DND-41 (cell line): ENCODE measurements around the gene CTNNBL1.

Experiments
- ATAC-seq: fragments of 200-7000 bp; cut with Tn5 transposase; 3 replicates; pipeline ENCODE4 v1.9.1; 2021; ENCODE audit warnings: low read depth; ENCODE audit not compliant: insufficient read depth
- DNase-seq: peaks from one replicate; pipeline ENCODE4 v3.0.0-alpha.2; 2020
- H2AFZ ChIP-seq: 2 replicates; pipeline ENCODE4 v1.6.0; 2012; ENCODE audit warnings: low read depth, low read length
- H3K27ac ChIP-seq: 2 replicates; pipeline ENCODE4 v1.5.1; 2012; ENCODE audit warnings: low read length, inconsistent platforms
- H3K27me3 ChIP-seq: fragments of 200-600 bp; sonication (generic); 2 replicates; pipeline ENCODE4 v1.6.0; 2012; ENCODE audit warnings: low read length, mild to moderate bottlenecking, inconsistent platforms; ENCODE audit not compliant: insufficient read depth, poor library complexity
- H3K36me3 ChIP-seq: 2 replicates; pipeline ENCODE4 v1.5.1; 2012; ENCODE audit warnings: low read length, inconsistent platforms; ENCODE audit not compliant: insufficient read depth
- H3K4me1 ChIP-seq: 2 replicates; pipeline ENCODE4 v1.5.1; 2012; ENCODE audit warnings: mild to moderate bottlenecking, low read length; ENCODE audit not compliant: insufficient read depth
- H3K4me2 ChIP-seq: 2 replicates; pipeline ENCODE4 v1.6.0; 2012; ENCODE audit warnings: mild to moderate bottlenecking, moderate library complexity, low read length, inconsistent platforms; ENCODE audit not compliant: insufficient read depth
- H3K4me3 ChIP-seq, 2 experiments: fragments of 200-600 bp in 1 of 2; shearing (Covaris generic) in 1 of 2; 2 replicates each; pipeline ENCODE4 v1.5.1; 2012 to 2016; ENCODE audit warnings: inconsistent platforms in 2 of 2, low read length in 2 of 2, mild to moderate bottlenecking in 2 of 2, low read depth in 1 of 2, moderate library complexity in 1 of 2
- H3K79me2 ChIP-seq: 2 replicates; pipeline ENCODE4 v1.6.0; 2012; ENCODE audit warnings: low read length, inconsistent platforms; ENCODE audit not compliant: insufficient read depth
- H3K9ac ChIP-seq: 2 replicates; pipeline ENCODE4 v1.6.0; 2012; ENCODE audit warnings: low read depth, mild to moderate bottlenecking, inconsistent platforms, low read length, moderate library complexity
- H3K9me3 ChIP-seq: 2 replicates; pipeline ENCODE4 v1.5.1; 2012; ENCODE audit warnings: low read length, moderate library complexity, mild to moderate bottlenecking, inconsistent platforms; ENCODE audit not compliant: insufficient read depth, severe bottlenecking
- H4K20me1 ChIP-seq: 2 replicates; pipeline ENCODE4 v1.6.0; 2012; ENCODE audit warnings: low read length; ENCODE audit not compliant: insufficient read depth
- CTCF ChIP-seq: IDR thresholded peaks from 2 replicates; pipeline ENCODE4 v1.5.1; 2012; ENCODE audit warnings: borderline replicate concordance, low read length, moderate library complexity, mild to moderate bottlenecking; ENCODE audit not compliant: poor library complexity, severe bottlenecking; ENCODE audit errors: extremely low read depth
- EZH2 ChIP-seq: IDR thresholded peaks from 3 replicates; pipeline ENCODE4 v1.6.1; 2012; ENCODE audit warnings: borderline replicate concordance, low read depth, mild to moderate bottlenecking, moderate library complexity, low read length, inconsistent platforms; ENCODE audit not compliant: severe bottlenecking

The CTNNBL1 gene

GRCh38 chr20:37693635-37694626 is at the start of gene CTNNBL1:
TSS of gene CTNNBL1 (plus strand) at chr20:37694030. CDS start at chr20:37694123, 93 bp downstream.
- Histone ChIP-seq H4K20me1 (peaks cover 11% of the 10 kb centered on the region; the same call in 1 of the 2 replicates), H3K27ac (peak within 1 kb of the TSS; percentile 62)
- ATAC-seq, result peak; percentile 94

GRCh38 chr20:37644605-37645004 is 49.2 kb upstream of the CTNNBL1 start:
- no peak overlapping the region for H3K4me3 ChIP-seq
- TF ChIP-seq CTCF (no peak), EZH2 (no peak)
- no peak overlapping the region for H2AFZ ChIP-seq
- no peaks in the 10 kb centered on the region for H3K79me2 ChIP-seq
- no peaks in the 10 kb centered on the region for H3K4me1 ChIP-seq
- H4K20me1 ChIP-seq, result 0 out of 2 replicates have a peak, but pooled peaks cover 3% of the 10 kb centered on the region
- H3K9me3 ChIP-seq, result no peaks in the 10 kb centered on the region
- no peaks in the 10 kb centered on the region for H3K36me3 ChIP-seq
- no peak overlapping the region for H3K9ac ChIP-seq
- no peak for DNase-seq
- no peak overlapping the region for H3K27ac ChIP-seq
- no peak overlapping the region for H3K4me2 ChIP-seq
- peaks cover 29% of the 10 kb centered on the region for H3K27me3 ChIP-seq
- no peak for ATAC-seq

More at GRCh38 chr20:37693635-37694626, at the start of gene CTNNBL1:
- TF ChIP-seq EZH2, result no peak
- no peak for TF ChIP-seq CTCF
- DNase-seq, result peak; percentile 99
- Histone ChIP-seq H3K79me2 (peaks cover 48% of the 10 kb centered on the region), H3K4me2 (peak within 1 kb of the TSS; percentile 69), H3K4me3 (peak within 1 kb of the TSS; percentile 79 to 81), H3K27me3 (no peaks in the 10 kb centered on the region), H3K9ac (peak within 1 kb of the TSS; percentile 68), H3K9me3 (no peaks in the 10 kb centered on the region), H3K4me1 (peaks cover 24% of the 10 kb centered on the region), H3K36me3 (peaks cover 10% of the 10 kb centered on the region), H2AFZ (peak within 1 kb of the TSS; percentile 85)

GRCh38 chr20:37647946-37648345 is 45.9 kb upstream of the CTNNBL1 start:
- ATAC-seq (no peak), DNase-seq (no peak)
- no peaks in the 10 kb centered on the region for H3K36me3 ChIP-seq
- 0 out of 2 replicates have a peak, but pooled peaks cover 3% of the 10 kb centered on the region for H4K20me1 ChIP-seq
- no peak overlapping the region for H2AFZ ChIP-seq
- peaks cover 19% of the 10 kb centered on the region for H3K27me3 ChIP-seq
- TF ChIP-seq EZH2 (no peak), CTCF (no peak)
- H3K4me1 ChIP-seq, result no peaks in the 10 kb centered on the region
- no peak overlapping the region for H3K27ac ChIP-seq
- H3K4me3 ChIP-seq, result no peak overlapping the region
- H3K9me3 ChIP-seq, result no peaks in the 10 kb centered on the region
- H3K4me2 ChIP-seq, result no peak overlapping the region
- no peak overlapping the region for H3K9ac ChIP-seq
- no peaks in the 10 kb centered on the region for H3K79me2 ChIP-seq
